ENCODE measurements around the gene ZNF827.

GRCh38 chr4:145820407-145820806 is 118.2 kb downstream of the ZNF827 start:
- TF ChIP-seq EZH2 (IDR thresholded peaks at IDR 0.05; ENCODE audit: low read depth), result no peak
- TF ChIP-seq, protein P1, sequence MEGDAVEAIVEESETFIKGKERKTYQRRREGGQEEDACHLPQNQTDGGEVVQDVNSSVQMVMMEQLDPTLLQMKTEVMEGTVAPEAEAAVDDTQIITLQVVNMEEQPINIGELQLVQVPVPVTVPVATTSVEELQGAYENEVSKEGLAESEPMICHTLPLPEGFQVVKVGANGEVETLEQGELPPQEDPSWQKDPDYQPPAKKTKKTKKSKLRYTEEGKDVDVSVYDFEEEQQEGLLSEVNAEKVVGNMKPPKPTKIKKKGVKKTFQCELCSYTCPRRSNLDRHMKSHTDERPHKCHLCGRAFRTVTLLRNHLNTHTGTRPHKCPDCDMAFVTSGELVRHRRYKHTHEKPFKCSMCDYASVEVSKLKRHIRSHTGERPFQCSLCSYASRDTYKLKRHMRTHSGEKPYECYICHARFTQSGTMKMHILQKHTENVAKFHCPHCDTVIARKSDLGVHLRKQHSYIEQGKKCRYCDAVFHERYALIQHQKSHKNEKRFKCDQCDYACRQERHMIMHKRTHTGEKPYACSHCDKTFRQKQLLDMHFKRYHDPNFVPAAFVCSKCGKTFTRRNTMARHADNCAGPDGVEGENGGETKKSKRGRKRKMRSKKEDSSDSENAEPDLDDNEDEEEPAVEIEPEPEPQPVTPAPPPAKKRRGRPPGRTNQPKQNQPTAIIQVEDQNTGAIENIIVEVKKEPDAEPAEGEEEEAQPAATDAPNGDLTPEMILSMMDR (conservative IDR thresholded peaks at IDR 0.05), result no peak
